NT2/D1 (cell line): ENCODE measurements around the gene HPRT1.

Experiments
- SUZ12 ChIP-seq: IDR thresholded peaks from 2 replicates; pipeline ENCODE4 v1.6.1; 2011; ENCODE audit not compliant: insufficient read length, insufficient read depth; ENCODE audit errors: extremely low read depth
- YY1 ChIP-seq: IDR thresholded peaks from 2 replicates; pipeline ENCODE4 v1.6.1; 2011; ENCODE audit not compliant: insufficient read length, insufficient read depth
- ZNF274 ChIP-seq: IDR thresholded peaks from 2 replicates; pipeline ENCODE4 v1.6.1; 2011; ENCODE audit warnings: mild to moderate bottlenecking, low read depth, low read length

GRCh38 chrX:134547047-134547679 lies 87.2 kb downstream of the HPRT1 start:
- no peak for TF ChIP-seq SUZ12
- no peak for TF ChIP-seq YY1
- no peak for TF ChIP-seq ZNF274
